GM21381 (cell line): Measurements from ENCODE around the gene NGLY1.

Source experiments
- ATAC-seq: cut with Tn5 transposase; IDR thresholded peaks from one replicate; pipeline ENCODE4 v1.9.1; 2021; ENCODE audit warnings: mild to moderate bottlenecking, moderate library complexity; ENCODE audit not compliant: unreplicated experiment

The NGLY1 gene, protein sequence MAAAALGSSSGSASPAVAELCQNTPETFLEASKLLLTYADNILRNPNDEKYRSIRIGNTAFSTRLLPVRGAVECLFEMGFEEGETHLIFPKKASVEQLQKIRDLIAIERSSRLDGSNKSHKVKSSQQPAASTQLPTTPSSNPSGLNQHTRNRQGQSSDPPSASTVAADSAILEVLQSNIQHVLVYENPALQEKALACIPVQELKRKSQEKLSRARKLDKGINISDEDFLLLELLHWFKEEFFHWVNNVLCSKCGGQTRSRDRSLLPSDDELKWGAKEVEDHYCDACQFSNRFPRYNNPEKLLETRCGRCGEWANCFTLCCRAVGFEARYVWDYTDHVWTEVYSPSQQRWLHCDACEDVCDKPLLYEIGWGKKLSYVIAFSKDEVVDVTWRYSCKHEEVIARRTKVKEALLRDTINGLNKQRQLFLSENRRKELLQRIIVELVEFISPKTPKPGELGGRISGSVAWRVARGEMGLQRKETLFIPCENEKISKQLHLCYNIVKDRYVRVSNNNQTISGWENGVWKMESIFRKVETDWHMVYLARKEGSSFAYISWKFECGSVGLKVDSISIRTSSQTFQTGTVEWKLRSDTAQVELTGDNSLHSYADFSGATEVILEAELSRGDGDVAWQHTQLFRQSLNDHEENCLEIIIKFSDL

DNA sequence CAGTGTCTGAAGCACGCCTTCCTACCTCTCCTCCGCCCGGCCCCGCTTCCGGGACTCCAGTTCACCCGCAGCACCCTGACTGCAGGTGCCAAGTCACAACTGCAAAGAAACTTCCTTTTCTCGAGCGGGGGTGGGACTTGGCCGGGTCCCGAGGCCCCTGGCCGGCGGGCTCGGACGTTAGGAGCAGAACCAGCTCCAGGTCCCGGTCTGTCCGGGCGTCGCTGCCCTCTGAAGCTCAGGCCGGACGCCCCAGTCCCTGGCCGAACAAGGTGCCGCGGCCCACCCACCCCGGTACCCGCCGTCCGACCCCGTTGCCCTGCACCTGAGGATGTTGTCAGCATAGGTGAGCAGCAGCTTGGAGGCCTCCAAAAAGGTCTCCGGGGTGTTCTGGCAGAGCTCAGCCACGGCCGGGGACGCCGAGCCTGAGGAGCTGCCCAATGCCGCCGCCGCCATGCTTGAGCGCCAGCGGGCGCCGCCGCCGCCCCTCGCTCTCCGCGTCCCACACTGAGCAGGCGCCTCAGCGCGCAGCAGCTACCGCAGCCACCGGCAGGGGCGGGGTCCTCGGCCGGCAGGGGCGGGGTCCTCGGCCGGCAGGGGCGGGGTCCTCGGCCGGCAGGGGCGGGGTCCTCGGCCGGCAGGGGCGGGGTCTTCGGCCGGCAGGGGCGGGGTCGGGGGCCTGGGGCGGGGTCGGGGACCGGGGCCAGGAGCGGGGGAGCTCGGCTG lies at the start of gene NGLY1:
NGLY1 (minus strand) TSS at position 506 of the 723 bp plus-strand sequence; CDS start at position 453, 53 bp downstream.
- ATAC-seq = peak; percentile 72

DNA sequence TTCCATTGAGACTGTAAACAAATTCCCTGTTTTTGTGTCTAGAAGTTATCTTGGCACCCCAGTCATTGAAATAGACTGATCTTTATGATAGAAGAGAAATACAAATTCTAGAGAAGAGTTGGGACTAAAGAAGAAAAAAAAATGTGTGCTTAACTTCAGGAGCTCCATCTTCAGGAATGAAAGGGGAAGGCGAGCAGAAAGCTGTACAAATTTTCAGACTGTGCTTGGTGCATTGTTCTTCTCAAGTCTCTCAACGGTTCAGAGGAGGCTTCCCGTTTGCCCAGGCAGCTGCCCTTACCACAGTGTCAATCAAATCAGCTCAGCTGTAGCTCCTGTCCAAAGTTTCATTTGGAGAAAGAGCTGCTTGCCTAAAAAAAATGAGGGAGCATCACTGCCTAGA lies 48.3 kb upstream of the NGLY1 start:
- ATAC-seq = no peak

DNA sequence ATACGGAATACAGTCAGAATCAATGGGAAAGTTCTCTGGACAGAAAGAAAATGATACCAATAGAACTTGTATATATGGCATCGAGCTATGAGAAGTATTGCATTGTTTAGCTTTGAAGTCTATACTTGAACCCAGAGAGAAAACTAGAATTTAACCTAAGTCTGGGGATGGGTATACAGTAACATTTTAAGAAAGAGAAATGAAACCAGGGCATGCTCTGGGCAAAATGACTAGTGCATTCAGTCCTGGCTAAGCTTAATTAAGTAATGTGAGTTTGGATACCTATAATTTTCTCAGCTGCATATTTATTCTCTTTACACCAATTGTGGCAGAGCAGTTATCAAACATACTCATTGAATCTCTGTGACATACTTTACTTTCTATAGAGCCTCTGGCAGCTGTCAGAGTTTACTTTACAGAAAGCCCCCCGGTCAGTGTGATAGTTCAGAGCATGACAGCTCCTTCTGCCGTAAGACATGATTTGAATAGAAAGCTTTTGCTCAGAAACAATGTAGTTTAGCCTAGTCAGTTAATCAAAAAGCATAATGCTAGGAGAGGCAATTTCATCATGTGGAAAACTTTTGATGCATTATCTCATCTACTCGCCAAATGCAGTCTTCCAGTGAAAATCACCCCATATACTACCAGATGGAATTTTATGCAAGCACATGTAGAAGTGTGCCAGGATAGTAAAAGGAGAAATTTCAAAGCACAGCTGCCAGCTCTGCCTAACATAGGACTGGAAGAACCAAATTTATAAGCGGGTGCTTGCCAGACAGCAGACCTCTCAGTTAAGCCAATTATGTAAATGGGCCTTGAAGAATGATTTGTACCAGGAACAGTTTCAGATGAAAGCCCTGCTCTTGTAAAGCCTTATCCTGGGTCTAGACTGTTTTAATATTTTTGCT lies 47.4 kb upstream of the NGLY1 start:
- no peak for ATAC-seq

DNA sequence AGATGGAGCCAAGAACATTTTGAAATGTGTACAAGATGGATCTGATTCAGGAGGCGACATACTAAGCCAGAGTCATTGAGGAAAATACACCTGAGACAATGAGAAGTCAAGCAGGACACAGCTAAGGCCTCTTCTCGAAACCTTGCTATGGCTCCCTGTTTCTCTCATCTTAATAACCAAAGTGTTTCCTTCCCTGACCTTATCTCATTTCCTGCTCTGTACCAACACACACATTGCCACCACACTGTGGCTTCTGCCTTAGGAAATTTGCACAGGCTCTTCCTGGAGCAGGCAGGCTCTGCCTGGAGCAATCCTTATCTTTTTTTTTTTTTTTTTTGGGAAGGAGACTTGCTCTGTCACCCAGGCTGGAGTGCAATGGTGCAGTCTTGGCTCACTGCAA lies 43.3 kb upstream of the NGLY1 start:
- ATAC-seq = no peak

DNA sequence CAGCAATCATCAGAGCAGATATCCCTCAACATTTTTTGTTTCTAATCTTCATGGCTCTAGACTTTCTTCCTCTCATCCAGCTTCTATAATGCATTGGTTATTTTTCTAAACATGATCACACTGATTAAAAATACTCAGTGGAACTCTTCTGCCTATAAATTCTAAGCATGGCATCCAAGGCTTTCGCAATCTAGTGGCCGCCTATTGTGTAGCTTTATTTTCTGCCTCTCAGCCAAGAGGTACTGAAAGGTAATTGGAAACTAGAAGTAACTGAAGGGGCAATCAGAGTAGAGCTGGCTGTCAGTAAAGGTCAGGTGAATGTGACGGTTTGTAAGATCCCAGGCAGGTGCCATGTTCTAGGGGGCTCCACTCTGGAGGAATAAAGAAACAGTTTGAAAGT lies 40.1 kb upstream of the NGLY1 start:
- no peak for ATAC-seq

- ATAC-seq = no peak
These were observed 38.7 kb upstream of the NGLY1 start for GRCh38 chr3:25821746-25822573.

DNA sequence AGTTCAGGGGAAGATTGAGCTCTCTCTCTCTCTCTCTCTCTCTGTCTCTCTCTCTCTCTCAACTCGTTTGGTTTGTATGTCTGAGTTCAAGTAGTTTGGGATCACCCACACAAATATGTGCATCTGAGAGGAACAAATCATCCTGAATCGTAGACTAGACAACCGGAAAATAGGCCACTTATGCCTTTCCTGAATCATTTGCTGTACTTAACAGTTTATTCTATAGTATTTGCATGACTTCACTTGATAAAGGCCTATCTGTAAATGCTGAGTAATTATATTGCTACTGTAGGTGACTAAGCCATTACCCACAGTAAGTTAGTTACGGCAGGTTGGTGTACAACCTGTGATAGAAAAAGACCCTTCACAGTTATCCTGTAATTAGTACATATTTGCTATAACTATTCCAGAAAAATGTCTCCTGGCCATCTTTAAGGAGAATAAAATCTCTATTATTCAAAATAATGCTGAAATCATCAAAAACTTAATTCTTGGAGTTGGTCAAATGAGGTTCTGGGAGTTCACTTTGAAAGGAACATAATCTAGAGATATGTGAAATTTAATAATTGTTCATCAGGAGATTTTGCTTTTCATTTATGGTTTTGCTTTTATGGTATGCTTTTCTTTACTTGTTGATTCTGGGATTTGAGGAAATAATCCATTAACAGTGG lies 37.7 kb upstream of the NGLY1 start:
- ATAC-seq = no peak

DNA sequence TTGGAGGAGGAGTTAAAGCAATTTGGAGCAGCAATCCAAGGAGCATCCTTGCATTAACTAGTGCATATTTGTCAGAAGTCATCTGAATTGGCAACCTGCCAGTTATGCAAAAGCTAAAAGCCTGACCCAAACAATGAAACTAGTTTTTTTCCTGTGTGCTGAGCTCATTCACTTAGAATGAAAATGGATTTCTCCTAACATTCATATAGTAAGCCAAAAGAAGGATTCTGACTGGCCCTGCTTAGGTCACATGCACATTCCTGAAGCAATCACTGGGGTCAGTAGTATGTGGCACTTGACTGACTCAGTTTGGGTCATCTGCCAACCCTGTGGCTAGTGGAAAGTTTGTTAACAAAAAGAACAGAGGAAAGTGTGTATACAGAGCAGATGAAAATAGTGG lies 37.1 kb upstream of the NGLY1 start:
- ATAC-seq = no peak

DNA sequence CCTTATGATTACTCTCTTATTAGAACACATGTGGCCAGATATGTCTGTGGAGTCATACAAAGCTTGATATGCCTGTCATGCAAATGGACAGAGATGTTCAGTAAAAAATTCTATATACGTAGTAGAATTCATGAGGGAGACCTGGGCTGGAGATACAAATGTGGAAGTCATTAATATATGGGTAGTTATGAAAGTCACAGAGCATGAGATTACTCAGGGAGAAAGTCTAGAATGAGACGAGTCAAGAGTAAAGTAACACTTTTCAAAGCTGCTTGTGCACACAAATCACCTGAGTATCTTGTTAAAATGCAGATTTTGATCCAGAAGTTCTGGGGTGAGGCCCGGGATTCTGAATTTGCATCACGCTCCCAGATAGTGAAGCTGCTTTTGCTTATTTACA lies 35.1 kb upstream of the NGLY1 start:
- no peak for ATAC-seq

- ATAC-seq = no peak
These were observed 34.4 kb upstream of the NGLY1 start for GRCh38 chr3:25817638-25818037.

- no peak for ATAC-seq
These were observed 33.9 kb upstream of the NGLY1 start for GRCh38 chr3:25817107-25817506.

GRCh38 chr3:25812644-25813043 lies 29.4 kb upstream of the NGLY1 start:
- no peak for ATAC-seq

- no peak for ATAC-seq
These were observed 21.4 kb upstream of the NGLY1 start for GRCh38 chr3:25804676-25805075.

DNA sequence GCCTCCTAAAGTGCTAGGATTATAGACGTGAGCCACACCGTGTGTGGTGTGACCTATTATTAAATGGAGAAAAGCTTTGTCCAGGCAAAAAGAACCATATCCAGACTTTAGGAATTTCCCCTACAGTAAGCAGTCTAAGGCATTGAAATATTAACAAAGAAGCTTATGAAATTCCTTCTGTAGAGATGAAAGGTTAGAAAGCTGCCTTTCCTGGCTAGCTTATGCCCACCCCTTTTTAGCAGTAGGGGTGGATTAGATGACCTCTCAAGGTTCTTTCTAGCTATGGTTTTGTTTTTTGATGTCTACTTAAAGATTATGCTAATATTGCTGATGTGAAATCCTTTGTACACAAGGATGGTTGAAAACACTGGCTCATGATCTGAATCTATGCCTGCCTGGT lies 20.6 kb upstream of the NGLY1 start:
- ATAC-seq = no peak

GRCh38 chr3:25801786-25802185 lies 18.5 kb upstream of the NGLY1 start:
- ATAC-seq = no peak

DNA sequence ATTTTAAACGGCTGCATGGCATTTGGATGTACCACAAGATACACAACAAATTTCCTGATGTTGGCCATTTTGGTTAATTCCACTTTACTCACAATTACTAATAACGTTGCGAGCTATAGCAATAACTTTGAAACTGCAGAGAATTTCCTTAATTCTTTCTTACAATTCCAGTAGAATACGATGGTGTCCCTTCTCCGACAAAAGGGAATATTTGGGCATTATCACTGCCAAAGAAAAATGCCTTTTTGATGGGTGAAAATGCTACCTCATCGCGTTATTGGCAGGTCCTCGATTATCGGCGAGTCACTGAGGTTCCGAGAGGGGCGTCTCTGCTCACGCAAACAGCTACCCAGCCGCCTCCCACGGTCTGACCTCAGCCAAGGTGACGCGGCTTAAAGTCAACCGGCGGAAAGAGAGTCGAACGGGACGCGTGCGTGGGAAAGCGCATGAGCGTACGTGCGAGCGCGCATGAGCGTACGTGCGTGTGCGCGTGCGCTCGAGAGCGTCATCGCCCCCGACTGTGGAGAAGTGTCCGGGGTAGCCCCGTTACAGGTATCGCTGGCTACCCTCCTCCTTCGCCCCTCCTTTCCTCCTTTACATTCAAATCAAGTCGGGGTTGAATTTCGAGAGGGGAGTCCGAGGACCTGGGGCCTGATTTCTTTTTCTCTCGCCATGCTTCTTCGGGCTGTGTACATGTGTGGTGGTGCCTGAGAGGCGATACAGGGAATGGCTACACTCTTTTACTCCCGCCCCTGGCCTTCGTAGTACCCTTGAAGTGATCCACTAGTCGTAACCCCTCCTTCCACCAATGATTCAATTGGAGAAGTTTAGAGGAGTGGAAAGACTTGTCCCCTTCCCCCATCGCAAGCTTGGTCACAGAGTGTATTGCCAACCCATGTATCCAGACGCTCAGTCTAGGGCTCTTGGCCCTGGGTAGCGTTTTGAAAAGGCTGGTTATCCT lies 6.6 kb upstream of the NGLY1 start, which contains the start of gene OXSM:
OXSM (plus strand) TSS at position 495 of the 961 bp plus-strand sequence. CDS start 931 bp downstream, outside the sequence.
- ATAC-seq = peak; percentile 94

- ATAC-seq = no peak
These were observed 6.0 kb upstream of the NGLY1 start for GRCh38 chr3:25789209-25789595.

GRCh38 chr3:25787689-25788088 lies 4.4 kb upstream of the NGLY1 start:
- no peak for ATAC-seq
